Neuron (in vitro differentiated cells): ENCODE data around the gene GTSF1L.

Experiments used
- H2AFZ ChIP-seq: one replicate; pipeline ENCODE4 v1.6.1; 2013; ENCODE audit warnings: low read depth, mild to moderate bottlenecking, inconsistent platforms, low read length, moderate library complexity
- H3K27me3 ChIP-seq: one replicate; pipeline ENCODE4 v1.6.1; 2013; ENCODE audit warnings: low read length; ENCODE audit not compliant: insufficient read depth
- H3K36me3 ChIP-seq: one replicate; pipeline ENCODE4 v1.6.1; 2013; ENCODE audit warnings: low read length; ENCODE audit not compliant: insufficient read depth
- H3K4me1 ChIP-seq: one replicate; pipeline ENCODE4 v1.6.1; 2013; ENCODE audit warnings: low read length; ENCODE audit not compliant: insufficient read depth
- H3K4me3 ChIP-seq: 2 replicates; pipeline ENCODE4 v1.5.1; 2013; ENCODE audit warnings: mild to moderate bottlenecking, low read length, moderate library complexity
- H3K9me3 ChIP-seq: one replicate; pipeline ENCODE4 v1.6.1; 2013; ENCODE audit warnings: low read length

Gene GTSF1L

GRCh38 chr20:43755390-43755789 is 28.6 kb upstream of the GTSF1L start:
- Histone ChIP-seq H3K27me3 (peaks cover 7% of the 10 kb centered on the region), H3K4me3 (no peak overlapping the region), H3K36me3 (no peaks in the 10 kb centered on the region), H2AFZ (no peak overlapping the region), H3K9me3 (no peaks in the 10 kb centered on the region), H3K4me1 (no peaks in the 10 kb centered on the region)

- Histone ChIP-seq H2AFZ (no peak overlapping the region), H3K4me1 (no peaks in the 10 kb centered on the region), H3K36me3 (no peaks in the 10 kb centered on the region), H3K4me3 (no peak overlapping the region), H3K9me3 (no peaks in the 10 kb centered on the region), H3K27me3 (peaks cover 7% of the 10 kb centered on the region)
Observed at GRCh38 chr20:43752561-43753301, 25.9 kb upstream of the GTSF1L start.

GRCh38 chr20:43752051-43752360 is 25.2 kb upstream of the GTSF1L start:
- H3K4me1 ChIP-seq = no peaks in the 10 kb centered on the region
- no peaks in the 10 kb centered on the region for H3K36me3 ChIP-seq
- H2AFZ ChIP-seq = no peak overlapping the region
- H3K4me3 ChIP-seq = no peak overlapping the region
- no peaks in the 10 kb centered on the region for H3K9me3 ChIP-seq
- peaks cover 9% of the 10 kb centered on the region for H3K27me3 ChIP-seq

GRCh38 chr20:43751167-43752050 is 24.6 kb upstream of the GTSF1L start:
- no peaks in the 10 kb centered on the region for H3K4me1 ChIP-seq
- no peak overlapping the region for H3K4me3 ChIP-seq
- no peaks in the 10 kb centered on the region for H3K9me3 ChIP-seq
- H2AFZ ChIP-seq = no peak overlapping the region
- H3K36me3 ChIP-seq = no peaks in the 10 kb centered on the region
- peaks cover 15% of the 10 kb centered on the region for H3K27me3 ChIP-seq

GRCh38 chr20:43750774-43751166 is 24.0 kb upstream of the GTSF1L start:
- H3K27me3 ChIP-seq = peaks cover 19% of the 10 kb centered on the region

GRCh38 chr20:43749734-43750294 is 23.0 kb upstream of the GTSF1L start:
- no peak overlapping the region for H2AFZ ChIP-seq
- H3K4me3 ChIP-seq = no peak overlapping the region
- no peaks in the 10 kb centered on the region for H3K4me1 ChIP-seq
- peaks cover 23% of the 10 kb centered on the region for H3K27me3 ChIP-seq
- no peaks in the 10 kb centered on the region for H3K9me3 ChIP-seq
- H3K36me3 ChIP-seq = no peaks in the 10 kb centered on the region

More at GRCh38 chr20:43750774-43751166, 24.0 kb upstream of the GTSF1L start:
- H3K4me3 ChIP-seq = no peak overlapping the region
- no peaks in the 10 kb centered on the region for H3K9me3 ChIP-seq
- H3K4me1 ChIP-seq = no peaks in the 10 kb centered on the region
- H2AFZ ChIP-seq = no peak overlapping the region
- H3K36me3 ChIP-seq = no peaks in the 10 kb centered on the region

GRCh38 chr20:43748274-43748673 is 21.5 kb upstream of the GTSF1L start:
- Histone ChIP-seq H3K36me3 (no peaks in the 10 kb centered on the region), H2AFZ (no peak overlapping the region), H3K4me3 (no peak overlapping the region), H3K4me1 (no peaks in the 10 kb centered on the region), H3K9me3 (no peaks in the 10 kb centered on the region), H3K27me3 (peaks cover 23% of the 10 kb centered on the region)

- Histone ChIP-seq H3K36me3 (no peaks in the 10 kb centered on the region), H3K27me3 (peaks cover 16% of the 10 kb centered on the region), H3K9me3 (no peaks in the 10 kb centered on the region), H3K4me3 (no peak overlapping the region), H3K4me1 (no peaks in the 10 kb centered on the region), H2AFZ (no peak overlapping the region)
Observed at GRCh38 chr20:43746344-43747137, 19.7 kb upstream of the GTSF1L start.

GRCh38 chr20:43744966-43745730 is 18.3 kb upstream of the GTSF1L start:
- Histone ChIP-seq H3K4me1 (no peaks in the 10 kb centered on the region), H2AFZ (no peak overlapping the region), H3K36me3 (no peaks in the 10 kb centered on the region), H3K4me3 (no peak overlapping the region), H3K9me3 (no peaks in the 10 kb centered on the region), H3K27me3 (peaks cover 16% of the 10 kb centered on the region)

- no peaks in the 10 kb centered on the region for H3K9me3 ChIP-seq
- H3K4me3 ChIP-seq = no peak overlapping the region
- no peaks in the 10 kb centered on the region for H3K4me1 ChIP-seq
- H3K36me3 ChIP-seq = no peaks in the 10 kb centered on the region
- peaks cover 16% of the 10 kb centered on the region for H3K27me3 ChIP-seq
- H2AFZ ChIP-seq = no peak overlapping the region
Observed at GRCh38 chr20:43744151-43744611, 17.4 kb upstream of the GTSF1L start.

GRCh38 chr20:43740642-43741041 is 13.8 kb upstream of the GTSF1L start:
- H2AFZ ChIP-seq = no peak overlapping the region
- H3K27me3 ChIP-seq = peaks cover 4% of the 10 kb centered on the region
- no peak overlapping the region for H3K4me3 ChIP-seq
- no peaks in the 10 kb centered on the region for H3K36me3 ChIP-seq
- no peaks in the 10 kb centered on the region for H3K9me3 ChIP-seq
- peaks cover 10% of the 10 kb centered on the region for H3K4me1 ChIP-seq

GRCh38 chr20:43739148-43739749 is 12.4 kb upstream of the GTSF1L start:
- Histone ChIP-seq H3K27me3 (no peaks in the 10 kb centered on the region), H3K4me1 (peaks cover 10% of the 10 kb centered on the region), H3K4me3 (no peak overlapping the region), H3K36me3 (no peaks in the 10 kb centered on the region), H2AFZ (no peak overlapping the region), H3K9me3 (no peaks in the 10 kb centered on the region)
